OCI-LY7 (cell line): ENCODE data around the gene ZYX. TPM values are rescaled to one million over a fixed set of nuclear protein-coding genes. Genes with fewer than 3 reads are reported as not detected.

Experiments used
- BruUV-seq: library from RNA; stranded (reverse); fragments of 400-500 nt; replicated peaks from 2 replicates; lab custom pipeline; 2021; lab: Mats Ljungman, UMichigan
- CTCF ChIA-PET: fragments of 300-600 bp; sonication (Branson Sonifier 250); formaldehyde crosslinking; loops from one replicate; lab custom pipeline; 2022; ENCODE audit warnings: antibody characterized with exemption; ENCODE audit not compliant: unreplicated experiment; lab: Charles Lee
- POLR2A ChIA-PET: fragments of 300-600 bp; sonication (Branson Sonifier 250); formaldehyde crosslinking; loops from one replicate; lab custom pipeline; 2022; ENCODE audit warnings: antibody characterized with exemption; lab: Charles Lee
- DNase-seq: peaks from one replicate; pipeline ENCODE4 v3.0.0-alpha.2; 2015; ENCODE audit warnings: low spot score
- H2AFZ ChIP-seq: fragments of 200-600 bp; sonication (generic), shearing (Covaris generic); 2 replicates; pipeline ENCODE4 v1.6.1; 2014; ENCODE audit warnings: mild to moderate bottlenecking, antibody characterized with exemption, low read length, moderate library complexity
- H3K27ac ChIP-seq: fragments of 200-600 bp; sonication (generic); 2 replicates; pipeline ENCODE4 v1.5.1; 2014; ENCODE audit warnings: mixed run types, low read depth, mild to moderate bottlenecking, moderate library complexity, low read length, inconsistent platforms; ENCODE audit not compliant: poor library complexity, severe bottlenecking
- H3K36me3 ChIP-seq: fragments of 200-600 bp; sonication (generic); 2 replicates; pipeline ENCODE4 v1.6.1; 2014; ENCODE audit warnings: mild to moderate bottlenecking, antibody characterized with exemption, low read length, moderate library complexity, mixed read lengths; ENCODE audit not compliant: insufficient read depth
- H3K4me1 ChIP-seq: fragments of 200-600 bp; sonication (generic); 2 replicates; pipeline ENCODE4 v1.5.1; 2014; ENCODE audit warnings: mild to moderate bottlenecking, low read length; ENCODE audit not compliant: insufficient read depth, poor library complexity, severe bottlenecking
- H3K4me2 ChIP-seq: fragments of 200-600 bp; sonication (generic); 2 replicates; pipeline ENCODE4 v1.6.1; 2014; ENCODE audit warnings: mild to moderate bottlenecking, low read length
- H3K4me3 ChIP-seq: fragments of 200-600 bp; sonication (generic); 2 replicates; pipeline ENCODE4 v1.5.1; 2014; ENCODE audit warnings: mild to moderate bottlenecking, low read depth, low read length; ENCODE audit not compliant: poor library complexity, severe bottlenecking
- H3K79me2 ChIP-seq: fragments of 200-600 bp; sonication (generic); 2 replicates; pipeline ENCODE4 v1.6.1; 2016; ENCODE audit warnings: low read depth, mild to moderate bottlenecking, low read length, moderate library complexity, mixed read lengths; ENCODE audit not compliant: insufficient read depth
- H3K9me2 ChIP-seq: fragments of 200-600 bp; sonication (generic); 2 replicates; pipeline ENCODE4 v1.6.1; 2016; ENCODE audit warnings: mild to moderate bottlenecking, low read length, mixed read lengths; ENCODE audit not compliant: insufficient read depth
- H3K9me3 ChIP-seq: fragments of 200-600 bp; sonication (generic); 2 replicates; pipeline ENCODE4 v1.6.1; 2014; ENCODE audit warnings: mild to moderate bottlenecking, mixed run types, low read length, mixed read lengths
- H4K20me1 ChIP-seq: fragments of 200-600 bp; sonication (generic); 2 replicates; pipeline ENCODE4 v1.6.1; 2014; ENCODE audit warnings: mild to moderate bottlenecking, antibody characterized with exemption, low read length, moderate library complexity, mixed read lengths; ENCODE audit not compliant: insufficient read depth
- EZH2phosphoT487 ChIP-seq: fragments of 200-600 bp; sonication (generic); IDR thresholded peaks from 2 replicates; pipeline ENCODE4 v1.6.1; 2018; ENCODE audit warnings: low read depth, borderline replicate concordance, mild to moderate bottlenecking, mixed run types, antibody characterized with exemption, low read length, moderate library complexity, mixed read lengths
- intact Hi-C: fragments of 100-400 bp; cut with micrococcal nuclease; formaldehyde crosslinking; loops from one replicate; pipeline ENCODE4 v1.10.0; 2022; ENCODE audit not compliant: unreplicated experiment
- total RNA-seq, 2 experiments: library from RNA; depleted of rRNA in 1 of 2; stranded (reverse); fragments of >200 nt in 1 of 2; shearing (Covaris generic) in 1 of 2; gene quantifications; 2 replicates each; pipeline ENCODE4 v1.2.3, GENCODE V29; 2014 to 2022
- TF ChIP-seq, protein P1 (sequence below): fragments of 200-600 bp; sonication (generic); conservative IDR thresholded peaks from 2 replicates; pipeline ENCODE4 v1.5.1; 2014; ENCODE audit warnings: mild to moderate bottlenecking, antibody characterized with exemption, low read length, moderate library complexity, mixed read lengths

ZYX gene
- total RNA-seq, 2 experiments from 2014 or later, result 0.44 to 4.2 TPM

DNA sequence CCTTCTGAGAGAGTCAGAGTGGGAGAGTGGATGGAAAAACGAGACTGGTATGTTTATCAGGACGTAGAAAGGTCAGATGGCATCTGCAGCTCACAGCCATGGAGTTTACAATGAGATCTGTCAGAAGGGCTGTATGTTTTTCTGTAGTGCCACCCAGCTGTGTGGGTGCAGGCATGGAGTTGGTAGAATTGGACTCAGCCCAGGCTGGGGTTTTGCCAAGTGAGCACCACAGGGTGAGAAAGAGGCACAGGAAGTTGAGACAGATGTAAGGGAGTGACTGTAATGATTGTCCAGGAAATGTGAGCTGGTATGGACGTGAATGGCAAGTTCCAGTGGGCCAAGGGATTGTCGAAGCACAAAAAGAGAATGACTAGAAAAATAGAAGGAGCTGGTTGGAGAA, 9.1 kb upstream of the ZYX start:
- CTCF ChIA-PET, result no interaction called here
- Histone ChIP-seq H3K4me2 (no peak overlapping the region), H2AFZ (no peak overlapping the region), H3K9me3 (no peaks in the 10 kb centered on the region), H3K79me2 (no peaks in the 10 kb centered on the region), H3K27ac (no peak overlapping the region), H3K4me3 (no peak overlapping the region), H3K36me3 (no peaks in the 10 kb centered on the region), H3K4me1 (peaks cover 13% of the 10 kb centered on the region), H4K20me1 (no peaks in the 10 kb centered on the region), H3K9me2 (no peaks in the 10 kb centered on the region)
- no peak for TF ChIP-seq EZH2phosphoT487
- POLR2A ChIA-PET, result no interaction called here
- peak; percentile 7 for DNase-seq
- BruUV-seq, result no TSS peak
- intact Hi-C loops, result no loop called here

DNA sequence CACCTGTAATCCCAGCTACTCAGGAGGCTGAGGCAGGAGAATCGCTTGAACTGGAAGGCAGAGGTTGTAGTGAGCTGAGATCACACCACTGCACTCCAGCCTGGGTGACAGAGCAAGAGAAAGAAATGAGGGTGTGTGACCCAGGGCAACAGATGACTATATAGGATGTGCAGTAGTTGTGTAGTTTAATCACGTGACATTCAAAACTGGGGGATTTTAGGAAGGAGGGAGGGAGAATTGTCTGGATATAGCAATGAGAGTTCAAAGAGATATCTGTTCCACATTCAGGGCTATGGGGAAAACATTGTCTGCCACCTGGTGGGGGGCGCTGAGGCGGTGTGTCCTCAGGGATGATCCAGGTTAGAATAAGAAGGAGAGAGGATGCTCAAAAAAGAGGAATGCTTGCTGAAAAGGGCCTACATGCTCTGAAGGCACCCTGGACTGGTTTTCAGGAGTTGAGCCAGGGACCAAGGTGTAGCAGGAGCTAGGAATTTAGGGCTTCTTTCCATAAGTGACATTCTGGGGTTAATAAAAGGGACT, 7.8 kb upstream of the ZYX start:
- H2AFZ ChIP-seq, result no peak overlapping the region
- no peak overlapping the region for H3K4me2 ChIP-seq
- H3K4me3 ChIP-seq, result no peak overlapping the region
- no TSS peak for BruUV-seq
- intact Hi-C loops, result no loop called here
- H4K20me1 ChIP-seq, result no peaks in the 10 kb centered on the region
- H3K4me1 ChIP-seq, result peaks cover 13% of the 10 kb centered on the region
- H3K36me3 ChIP-seq, result no peaks in the 10 kb centered on the region
- ChIA-PET CTCF (no interaction called here), POLR2A (no interaction called here)
- TF ChIP-seq, protein P1, sequence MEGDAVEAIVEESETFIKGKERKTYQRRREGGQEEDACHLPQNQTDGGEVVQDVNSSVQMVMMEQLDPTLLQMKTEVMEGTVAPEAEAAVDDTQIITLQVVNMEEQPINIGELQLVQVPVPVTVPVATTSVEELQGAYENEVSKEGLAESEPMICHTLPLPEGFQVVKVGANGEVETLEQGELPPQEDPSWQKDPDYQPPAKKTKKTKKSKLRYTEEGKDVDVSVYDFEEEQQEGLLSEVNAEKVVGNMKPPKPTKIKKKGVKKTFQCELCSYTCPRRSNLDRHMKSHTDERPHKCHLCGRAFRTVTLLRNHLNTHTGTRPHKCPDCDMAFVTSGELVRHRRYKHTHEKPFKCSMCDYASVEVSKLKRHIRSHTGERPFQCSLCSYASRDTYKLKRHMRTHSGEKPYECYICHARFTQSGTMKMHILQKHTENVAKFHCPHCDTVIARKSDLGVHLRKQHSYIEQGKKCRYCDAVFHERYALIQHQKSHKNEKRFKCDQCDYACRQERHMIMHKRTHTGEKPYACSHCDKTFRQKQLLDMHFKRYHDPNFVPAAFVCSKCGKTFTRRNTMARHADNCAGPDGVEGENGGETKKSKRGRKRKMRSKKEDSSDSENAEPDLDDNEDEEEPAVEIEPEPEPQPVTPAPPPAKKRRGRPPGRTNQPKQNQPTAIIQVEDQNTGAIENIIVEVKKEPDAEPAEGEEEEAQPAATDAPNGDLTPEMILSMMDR, result no peak
- TF ChIP-seq EZH2phosphoT487, result no peak
- H3K27ac ChIP-seq, result no peak overlapping the region
- no peaks in the 10 kb centered on the region for H3K9me3 ChIP-seq
- no peaks in the 10 kb centered on the region for H3K79me2 ChIP-seq
- no peaks in the 10 kb centered on the region for H3K9me2 ChIP-seq
- DNase-seq, result no peak

DNA sequence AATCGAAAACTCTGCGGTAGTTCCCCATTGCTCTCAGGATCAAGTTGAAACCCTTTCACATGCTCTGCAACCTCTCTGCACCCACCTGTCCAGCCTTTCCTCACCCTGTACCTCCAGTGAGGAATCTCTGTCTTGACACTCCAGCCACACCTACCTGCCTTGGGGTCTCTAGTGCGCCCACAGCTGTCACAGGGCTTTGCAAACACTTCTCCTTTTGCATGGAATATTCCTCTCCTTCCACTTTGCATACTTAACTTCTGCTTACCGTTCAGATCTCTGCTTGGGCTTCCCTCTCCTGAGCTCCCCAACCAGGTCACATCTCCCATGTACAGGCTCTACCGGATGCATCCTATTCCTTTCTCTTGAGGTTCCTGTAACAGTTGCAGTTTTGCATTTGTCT, 6.6 kb upstream of the ZYX start:
- no peak for DNase-seq
- no peak overlapping the region for H3K4me2 ChIP-seq
- POLR2A ChIA-PET, result interaction anchor here (0.5 to 0.8 kb wide), 2 partner anchors 66 to 86 kb away, joined by 8 read pairs; partner anchors contain the start of gene CASP2
- no peaks in the 10 kb centered on the region for H4K20me1 ChIP-seq
- peaks cover 13% of the 10 kb centered on the region for H3K4me1 ChIP-seq
- no peak overlapping the region for H2AFZ ChIP-seq
- no peaks in the 10 kb centered on the region for H3K9me3 ChIP-seq
- H3K4me3 ChIP-seq, result no peak overlapping the region
- H3K27ac ChIP-seq, result no peak overlapping the region
- CTCF ChIA-PET, result no interaction called here
- no peaks in the 10 kb centered on the region for H3K9me2 ChIP-seq
- intact Hi-C loops, result no loop called here
- no peaks in the 10 kb centered on the region for H3K36me3 ChIP-seq
- BruUV-seq, result no TSS peak
- H3K79me2 ChIP-seq, result no peaks in the 10 kb centered on the region
- TF ChIP-seq, protein P1, result no peak
- no peak for TF ChIP-seq EZH2phosphoT487
